ENCODE data around the gene CHMP3. TPM values are rescaled to one million over a fixed set of nuclear protein-coding genes. Genes with fewer than 3 reads are reported as not detected.

The CHMP3 gene
- total and polyA plus RNA-seq, 2 donors (not counting 1 experiment from before 2014, with no cell fraction given), result 17.5 to 72.5 TPM

GRCh38 chr2:86525421-86526340 is 37.6 kb downstream of the CHMP3 start:
- no peaks in the 10 kb centered on the region for H4K20me1 ChIP-seq (ENCODE audit: control insufficient read depth, insufficient read depth, low read length, poor library complexity, severe bottlenecking)
- peaks cover under 1 to 1% (median 1%) of the 10 kb centered on the region in 3 donors for H3K9me3 ChIP-seq (ENCODE audit: control extremely low read depth in 1 of 3, control insufficient read depth in 2 of 3, insufficient read depth in 1 of 3, low read length in 2 of 3)
- ChIA-PET CTCF (no interaction called here), POLR2A (no interaction called here)
- no peak overlapping the region for H3K27ac ChIP-seq (ENCODE audit: low read length in 2 of 2)
- DNase-seq (no peak), ATAC-seq (ENCODE audit: low read depth) (no peak)
- no peak overlapping the region for H2AFZ ChIP-seq (ENCODE audit: insufficient read depth, low read depth, low read length, poor library complexity, severe bottlenecking)
- no peak overlapping the region for H3K4me2 ChIP-seq (replicated peaks; ENCODE audit: low read depth, low read length, poor library complexity, severe bottlenecking)
- H3K79me2 ChIP-seq (ENCODE audit: control insufficient read depth, insufficient read depth, low read length), result peaks cover 6% of the 10 kb centered on the region
- no peak overlapping the region for H3K4me3 ChIP-seq (ENCODE audit: control extremely low read depth in 1 of 5, extremely low read depth in 1 of 5, insufficient read depth in 1 of 5, low read depth in 2 of 5, low read length in 4 of 5)
- peaks cover 13 to 24% of the 10 kb centered on the region in 2 experiments for H3K36me3 ChIP-seq (replicated peaks in 1 of 2; ENCODE audit: control extremely low read depth in 1 of 2, control insufficient read depth in 1 of 2, extremely low read depth in 1 of 2, insufficient read depth in 2 of 2, low read length in 1 of 2)
- 94% methylated on average over 5 of the region's 11 CpGs for WGBS (ENCODE audit: insufficient coverage)
- Mint-ChIP-seq H3K4me3 (no peak overlapping the region), H3K27ac (peak overlapping the region; percentile 13), H3K4me1 (no peaks in the 10 kb centered on the region), H3K27me3 (no peaks in the 10 kb centered on the region), H3K9me3 (ENCODE audit: insufficient read depth) (no peaks in the 10 kb centered on the region)
- no peaks in the 10 kb centered on the region for H3K27me3 ChIP-seq (replicated peaks in 1 of 4; ENCODE audit: control extremely low read depth in 1 of 4, control insufficient read depth in 3 of 4, insufficient read depth in 4 of 4, low read length in 3 of 4)
- intact Hi-C loops (cut with micrococcal nuclease), result no loop called here
- H3K9ac ChIP-seq (ENCODE audit: low read length), result no peak overlapping the region
- H3K4me1 ChIP-seq (ENCODE audit: control insufficient read depth in 2 of 2, insufficient read depth in 2 of 2, low read length in 2 of 2), result no peaks in the 10 kb centered on the region
- TF ChIP-seq EZH2 (IDR thresholded peaks at IDR 0.05; ENCODE audit: borderline replicate concordance, insufficient read depth, low read depth, low read length, poor library complexity, severe bottlenecking) (no peak), CTCF (IDR thresholded peaks at IDR 0.05) (no peak)

- ATAC-seq (ENCODE audit: low read depth) (no peak), DNase-seq (no peak)
- Histone ChIP-seq H3K27me3 (replicated peaks in 1 of 4; ENCODE audit: control extremely low read depth in 1 of 4, control insufficient read depth in 3 of 4, insufficient read depth in 4 of 4, low read length in 3 of 4) (no peaks in the 10 kb centered on the region), H3K79me2 (ENCODE audit: control insufficient read depth, insufficient read depth, low read length) (peaks cover 6% of the 10 kb centered on the region), H2AFZ (ENCODE audit: insufficient read depth, low read depth, low read length, poor library complexity, severe bottlenecking) (no peak overlapping the region), H3K36me3 (replicated peaks in 1 of 2; ENCODE audit: control extremely low read depth in 1 of 2, control insufficient read depth in 1 of 2, extremely low read depth in 1 of 2, insufficient read depth in 2 of 2, low read length in 1 of 2) (peaks cover 16 to 21% of the 10 kb centered on the region in 2 experiments), H3K4me3 (ENCODE audit: control extremely low read depth in 1 of 5, extremely low read depth in 1 of 5, insufficient read depth in 1 of 5, low read depth in 2 of 5, low read length in 4 of 5) (no peak overlapping the region), H3K9ac (ENCODE audit: low read length) (no peak overlapping the region), H3K4me2 (replicated peaks; ENCODE audit: low read depth, low read length, poor library complexity, severe bottlenecking) (no peak overlapping the region), H3K4me1 (ENCODE audit: control insufficient read depth in 2 of 2, insufficient read depth in 2 of 2, low read length in 2 of 2) (no peaks in the 10 kb centered on the region), H3K9me3 (ENCODE audit: control extremely low read depth in 1 of 3, control insufficient read depth in 2 of 3, insufficient read depth in 1 of 3, low read length in 2 of 3) (peaks cover 4 to 12% (median 10%) of the 10 kb centered on the region in 3 donors), H4K20me1 (ENCODE audit: control insufficient read depth, insufficient read depth, low read length, poor library complexity, severe bottlenecking) (no peaks in the 10 kb centered on the region), H3K27ac (ENCODE audit: low read length in 2 of 2) (no peak overlapping the region)
- intact Hi-C loops (cut with micrococcal nuclease), result no loop called here
- Mint-ChIP-seq H3K4me3 (no peak overlapping the region), H3K27me3 (no peaks in the 10 kb centered on the region), H3K9me3 (ENCODE audit: insufficient read depth) (peaks cover 8% of the 10 kb centered on the region), H3K27ac (no peak overlapping the region), H3K4me1 (no peaks in the 10 kb centered on the region)
- TF ChIP-seq CTCF (IDR thresholded peaks at IDR 0.05) (no peak), EZH2 (IDR thresholded peaks at IDR 0.05; ENCODE audit: borderline replicate concordance, insufficient read depth, low read depth, low read length, poor library complexity, severe bottlenecking) (no peak)
- no CpG with 5 or more reads among the region's 4 CpGs for WGBS (ENCODE audit: insufficient coverage)
- ChIA-PET POLR2A (no interaction called here), CTCF (no interaction called here)
Observed at GRCh38 chr2:86523491-86523890, 39.8 kb downstream of the CHMP3 start.

Measured in B cell (primary cell).